ENCODE data around the gene FHIT. TPM values are rescaled to one million over a fixed set of nuclear protein-coding genes. Genes with fewer than 3 reads are reported as not detected.

FHIT gene
- total RNA-seq, 1 donor from 2014 or later, result 16.1 TPM

DNA sequence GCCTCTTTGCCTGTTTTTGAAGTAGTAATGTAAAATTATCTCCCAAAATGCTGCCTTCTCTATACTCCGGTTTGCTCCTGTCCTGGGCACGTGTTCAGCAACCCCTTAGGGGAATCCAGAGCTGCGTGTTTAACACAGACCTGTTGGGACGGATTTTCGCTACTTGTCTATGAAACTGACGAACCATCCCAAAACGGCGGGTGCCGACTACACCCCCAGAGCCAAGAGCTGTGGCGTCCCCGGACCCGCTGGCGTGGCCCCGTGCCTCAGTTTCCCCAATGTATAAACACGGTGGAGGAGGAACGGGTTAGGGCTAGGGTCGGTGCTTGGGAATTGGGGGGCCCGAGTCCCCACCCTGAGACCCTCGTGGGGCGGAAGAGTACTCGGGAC is 473 bp downstream of the FHIT start:
- Mint-ChIP-seq H3K27ac (peak overlapping the region; percentile 80), H3K4me1 (ENCODE audit: low read depth) (peaks cover 17% of the 10 kb centered on the region), H3K4me3 (ENCODE audit: low read depth) (peak overlapping the region; percentile 84), H3K36me3 (ENCODE audit: insufficient read depth) (no peaks in the 10 kb centered on the region), H3K9me3 (ENCODE audit: low read depth) (no peaks in the 10 kb centered on the region), H3K27me3 (no peaks in the 10 kb centered on the region)
- DNase-seq (ENCODE audit: low spot score, unreplicated experiment), result peak; percentile 14
- TF ChIP-seq CTCF (IDR thresholded peaks at IDR 0.05; ENCODE audit: unreplicated experiment), result no peak

DNA sequence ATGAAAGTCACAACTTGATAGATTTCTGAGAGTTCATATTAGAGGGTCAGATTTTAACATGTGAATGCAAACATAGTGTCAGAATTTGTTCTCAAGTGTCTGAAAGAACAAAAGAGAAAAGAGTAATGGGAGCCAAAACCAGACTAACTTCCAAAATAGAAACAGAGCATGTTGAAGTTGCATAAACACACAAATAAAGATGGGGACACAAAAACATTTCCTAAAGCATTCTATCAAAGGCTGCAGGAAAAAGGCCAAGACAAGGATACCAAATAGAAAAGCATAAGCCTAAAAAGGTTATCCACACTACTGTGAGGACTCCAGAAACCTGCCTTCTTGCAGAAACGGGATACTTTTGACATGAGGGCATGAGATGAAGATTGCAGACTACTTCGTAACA is 2.8 kb downstream of the FHIT start:
- TF ChIP-seq CTCF (IDR thresholded peaks at IDR 0.05; ENCODE audit: unreplicated experiment), result no peak
- no peak for DNase-seq (ENCODE audit: low spot score, unreplicated experiment)
- Mint-ChIP-seq H3K27me3 (no peaks in the 10 kb centered on the region), H3K4me3 (ENCODE audit: low read depth) (no peak overlapping the region), H3K36me3 (ENCODE audit: insufficient read depth) (no peaks in the 10 kb centered on the region), H3K27ac (no peak overlapping the region), H3K4me1 (ENCODE audit: low read depth) (peaks cover 24% of the 10 kb centered on the region), H3K9me3 (ENCODE audit: low read depth) (no peaks in the 10 kb centered on the region)

DNA sequence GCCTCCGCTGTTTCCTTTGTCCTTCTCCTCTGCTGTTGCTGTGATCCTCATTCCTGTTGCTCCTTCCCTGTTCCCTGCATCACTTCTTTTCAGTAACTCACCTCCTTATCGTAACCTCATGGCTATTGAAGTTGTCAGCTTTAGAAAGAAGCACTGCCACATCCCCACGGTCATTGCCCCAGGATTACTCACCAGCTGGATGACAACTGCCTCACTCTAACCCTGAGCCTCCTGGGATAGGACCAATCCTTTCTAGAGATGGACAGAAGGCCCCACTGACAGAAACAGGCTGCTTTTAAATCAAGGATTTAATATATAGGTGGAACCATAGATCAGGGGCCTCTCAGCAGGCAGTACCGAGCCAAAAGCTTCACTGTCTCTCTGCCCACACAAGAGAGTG is 4.1 kb downstream of the FHIT start:
- no peaks in the 10 kb centered on the region for H3K27me3 Mint-ChIP-seq
- H3K36me3 Mint-ChIP-seq (ENCODE audit: insufficient read depth), result no peaks in the 10 kb centered on the region
- H3K9me3 Mint-ChIP-seq (ENCODE audit: low read depth), result no peaks in the 10 kb centered on the region
- H3K4me1 Mint-ChIP-seq (ENCODE audit: low read depth), result peaks cover 24% of the 10 kb centered on the region
- no peak overlapping the region for H3K27ac Mint-ChIP-seq
- no peak overlapping the region for H3K4me3 Mint-ChIP-seq (ENCODE audit: low read depth)
- no peak for TF ChIP-seq CTCF (IDR thresholded peaks at IDR 0.05; ENCODE audit: unreplicated experiment)
- no peak for DNase-seq (ENCODE audit: low spot score, unreplicated experiment)

DNA sequence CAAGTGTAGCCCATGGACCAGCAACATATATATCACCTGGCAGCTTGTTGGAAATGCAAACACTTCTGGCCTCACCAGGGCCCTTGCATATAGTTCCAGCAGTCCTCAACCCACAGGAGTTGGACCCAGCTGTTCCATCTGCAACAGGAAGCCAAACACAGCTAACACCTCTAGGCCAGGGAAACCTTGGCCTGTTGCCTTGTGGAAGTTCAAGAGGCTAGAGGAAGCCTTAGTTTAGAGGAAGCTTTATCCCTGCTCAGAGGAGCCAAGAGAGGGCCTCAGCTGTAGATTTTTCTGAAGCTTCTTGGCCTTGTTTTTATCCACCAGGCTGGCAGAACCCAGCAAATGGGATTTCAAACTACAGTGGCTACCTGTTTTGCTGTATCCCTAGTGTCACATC is 11.4 kb downstream of the FHIT start:
- H3K27me3 Mint-ChIP-seq, result no peaks in the 10 kb centered on the region
- peaks cover 8% of the 10 kb centered on the region for H3K4me1 Mint-ChIP-seq (ENCODE audit: low read depth)
- H3K27ac Mint-ChIP-seq, result no peak overlapping the region
- H3K36me3 Mint-ChIP-seq (ENCODE audit: insufficient read depth), result no peaks in the 10 kb centered on the region
- DNase-seq (ENCODE audit: low spot score, unreplicated experiment), result no peak
- no peak for TF ChIP-seq CTCF (IDR thresholded peaks at IDR 0.05; ENCODE audit: unreplicated experiment)
- H3K4me3 Mint-ChIP-seq (ENCODE audit: low read depth), result no peak overlapping the region
- H3K9me3 Mint-ChIP-seq (ENCODE audit: low read depth), result no peaks in the 10 kb centered on the region

DNA sequence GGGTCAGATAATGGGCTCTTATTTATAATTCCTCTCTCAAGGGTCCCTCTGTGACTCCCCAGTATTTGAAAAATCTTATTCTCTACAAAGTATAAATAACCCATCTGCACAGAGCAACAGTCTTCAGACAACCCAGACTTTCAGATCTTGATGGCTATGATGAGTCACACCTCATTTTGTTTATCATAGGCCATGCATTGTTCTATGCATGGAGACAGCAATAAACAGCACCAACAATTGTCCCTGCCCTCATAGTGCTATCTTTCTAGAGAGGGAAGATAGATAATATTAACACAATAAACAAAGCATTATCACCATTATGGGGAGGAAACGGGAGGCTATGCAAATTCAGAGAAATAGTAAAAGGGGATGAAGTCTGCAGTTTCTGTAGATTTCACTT is 13.4 kb downstream of the FHIT start:
- Mint-ChIP-seq H3K27me3 (no peaks in the 10 kb centered on the region), H3K9me3 (ENCODE audit: low read depth) (no peaks in the 10 kb centered on the region), H3K4me1 (ENCODE audit: low read depth) (no peaks in the 10 kb centered on the region), H3K4me3 (ENCODE audit: low read depth) (no peak overlapping the region), H3K36me3 (ENCODE audit: insufficient read depth) (no peaks in the 10 kb centered on the region), H3K27ac (no peak overlapping the region)
- DNase-seq (ENCODE audit: low spot score, unreplicated experiment), result no peak
- TF ChIP-seq CTCF (IDR thresholded peaks at IDR 0.05; ENCODE audit: unreplicated experiment), result no peak
